G401 (cell line): ENCODE measurements around the gene SEMA3B. TPM values are rescaled to one million over a fixed set of nuclear protein-coding genes. Genes with fewer than 3 reads are reported as not detected.
"Not testable (repeated sequence)": the region's sequence is repeated elsewhere in the genome, so short reads cannot be mapped to it uniquely, and the experiment has no call there.

Source experiments
- DNase-seq: peaks from one replicate; pipeline ENCODE4 v3.0.0-alpha.2; 2015; ENCODE audit warnings: low spot score
- in situ Hi-C: cut with HindIII; loops from 2 replicates; pipeline ENCODE4 v1.10.0; 2016; ENCODE audit warnings: low sequenced_read_pairs, mixed read lengths
- total RNA-seq: library from RNA; depleted of rRNA; stranded (reverse); fragments of >200 nt; shearing (Covaris generic); gene quantifications from 2 replicates; pipeline ENCODE4 v1.2.3, GENCODE V29; 2014

The SEMA3B gene
- total RNA-seq, 1 experiment from 2014 or later = 68.1 TPM

GRCh38 chr3:50237133-50237651 is 31.8 kb upstream of the SEMA3B start:
- in situ Hi-C loops = no loop called here
- no peak for DNase-seq

GRCh38 chr3:50237754-50238548 is 31.0 kb upstream of the SEMA3B start:
- in situ Hi-C loops = no loop called here
- peak; percentile 33 for DNase-seq

GRCh38 chr3:50238549-50239026 is 30.4 kb upstream of the SEMA3B start:
- in situ Hi-C loops = no loop called here
- peak; percentile 70 for DNase-seq

GRCh38 chr3:50239649-50240048 is 29.3 kb upstream of the SEMA3B start:
- in situ Hi-C loops = loop anchor here (5.0 kb wide), 1 partner anchor 88 kb away; the partner anchor contains the start of gene TUSC2

GRCh38 chr3:50241163-50241562 is 27.8 kb upstream of the SEMA3B start:
- in situ Hi-C loops = loop anchor here (5.0 kb wide), 1 partner anchor 86 kb away; the partner anchor contains the start of gene TUSC2
- no peak for DNase-seq

More at GRCh38 chr3:50239649-50240048, 29.3 kb upstream of the SEMA3B start:
- no peak for DNase-seq

- no peak for DNase-seq
- in situ Hi-C loops = loop anchor here (5.0 kb wide), 1 partner anchor 85 kb away; the partner anchor contains the start of gene TUSC2
These were observed 27.1 kb upstream of the SEMA3B start for GRCh38 chr3:50241713-50242380.

GRCh38 chr3:50242381-50242770 is 26.6 kb upstream of the SEMA3B start:
- in situ Hi-C loops = loop anchor here (5.0 kb wide), 1 partner anchor 85 kb away; the partner anchor contains the start of gene TUSC2
- no peak for DNase-seq

GRCh38 chr3:50242851-50243542 is 25.9 kb upstream of the SEMA3B start:
- in situ Hi-C loops = loop anchor here (5.0 kb wide), 1 partner anchor 84 kb away; the partner anchor contains the start of gene TUSC2
- no peak for DNase-seq

- no peak for DNase-seq
- in situ Hi-C loops = loop anchor here (5.0 kb wide), 1 partner anchor 84 kb away; the partner anchor contains the start of gene TUSC2
These were observed 25.4 kb upstream of the SEMA3B start for GRCh38 chr3:50243543-50243895.

- in situ Hi-C loops = loop anchor here (5.0 kb wide), 1 partner anchor 82 kb away; the partner anchor contains the start of gene TUSC2
- DNase-seq = not testable (repeated sequence)
These were observed 24.1 kb upstream of the SEMA3B start for GRCh38 chr3:50244813-50245212.

- in situ Hi-C loops = no loop called here
- DNase-seq = no peak
These were observed 23.6 kb upstream of the SEMA3B start for GRCh38 chr3:50245251-50245745.

- peak; percentile 81 for DNase-seq
- in situ Hi-C loops = no loop called here
These were observed 23.0 kb upstream of the SEMA3B start for GRCh38 chr3:50245831-50246516.

- in situ Hi-C loops = no loop called here
- no peak for DNase-seq
These were observed 22.4 kb upstream of the SEMA3B start for GRCh38 chr3:50246517-50246954.

GRCh38 chr3:50248387-50248786 is 20.6 kb upstream of the SEMA3B start:
- in situ Hi-C loops = no loop called here
- DNase-seq = no peak

- DNase-seq = no peak
- in situ Hi-C loops = no loop called here
These were observed 19.5 kb upstream of the SEMA3B start for GRCh38 chr3:50249457-50249856.

GRCh38 chr3:50250514-50250913 is 18.4 kb upstream of the SEMA3B start:
- no peak for DNase-seq
- in situ Hi-C loops = no loop called here

- in situ Hi-C loops = no loop called here
- DNase-seq = peak; percentile 37
These were observed 17.7 kb upstream of the SEMA3B start for GRCh38 chr3:50251220-50251619.

GRCh38 chr3:50254577-50255250 is 14.2 kb upstream of the SEMA3B start:
- DNase-seq = peak; percentile 34
- in situ Hi-C loops = no loop called here
